GM19025 (cell line): ENCODE measurements around the gene IPMK.
"Not testable (repeated sequence)": the region's sequence is repeated elsewhere in the genome, so short reads cannot be mapped to it uniquely, and the experiment has no call there.

Source experiments
- ATAC-seq: cut with Tn5 transposase; IDR thresholded peaks from one replicate; pipeline ENCODE4 v1.9.1; 2021; ENCODE audit warnings: mild to moderate bottlenecking, low read depth, moderate library complexity; ENCODE audit not compliant: unreplicated experiment

Gene IPMK

DNA sequence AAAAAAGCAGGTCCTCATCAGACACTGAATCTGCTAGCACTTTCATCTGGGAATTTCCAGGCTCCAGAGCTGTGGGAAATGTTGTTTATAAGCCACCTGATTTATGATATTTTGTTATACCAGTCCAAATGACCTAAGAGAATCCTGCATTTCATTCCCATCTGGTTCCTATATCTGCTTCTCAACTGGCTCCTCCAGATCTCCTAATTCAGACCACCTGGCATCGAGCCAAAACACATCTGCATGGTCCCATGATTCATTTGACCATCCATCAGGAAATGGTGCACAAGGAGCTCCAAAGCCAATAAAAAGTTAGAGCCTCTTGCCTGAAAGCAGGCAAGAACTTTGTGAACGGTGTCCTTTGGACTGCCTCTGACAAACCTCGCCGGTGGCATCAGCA, 108.9 kb downstream of the IPMK start:
- ATAC-seq = no peak

- ATAC-seq = no peak
Observed at GRCh38 chr10:58157076-58157766, 110.5 kb downstream of the IPMK start.

DNA sequence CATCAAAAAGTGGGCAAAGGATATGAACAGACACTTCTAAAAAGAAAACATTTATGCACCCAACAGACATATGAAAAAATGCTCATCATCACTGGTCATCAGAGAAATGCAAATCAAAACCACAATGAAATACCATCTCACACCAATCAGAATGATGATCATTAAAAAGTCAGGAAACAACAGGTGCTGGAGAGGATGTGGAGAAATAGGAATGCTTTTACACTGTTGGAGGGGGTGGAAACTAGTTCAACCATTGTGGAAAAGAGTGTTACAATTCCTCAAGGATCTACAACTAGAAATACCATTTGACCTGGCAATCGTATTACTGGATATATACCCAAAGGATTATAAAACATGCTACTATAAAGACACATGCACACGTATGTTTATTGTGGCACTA, 111.8 kb downstream of the IPMK start:
- not testable (repeated sequence) for ATAC-seq

DNA sequence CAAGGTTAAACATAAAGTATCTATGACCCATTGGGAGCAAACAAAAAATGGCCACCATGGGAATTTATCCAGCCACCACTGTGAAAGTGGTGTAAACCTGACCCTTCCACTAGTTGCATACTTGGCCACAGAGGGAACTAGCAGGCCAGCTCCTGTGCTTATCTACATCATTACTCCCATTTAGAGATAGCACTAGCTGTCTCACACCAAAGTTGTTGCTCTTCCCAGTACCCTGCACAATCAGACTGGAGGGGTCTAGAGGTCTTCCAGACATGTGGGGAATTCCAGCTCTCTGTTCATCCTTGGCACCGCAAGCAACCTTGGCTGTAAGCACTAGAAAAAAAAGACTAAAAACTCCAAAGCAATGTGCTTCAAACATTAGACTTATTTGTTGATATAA, 113.9 kb downstream of the IPMK start:
- no peak for ATAC-seq

DNA sequence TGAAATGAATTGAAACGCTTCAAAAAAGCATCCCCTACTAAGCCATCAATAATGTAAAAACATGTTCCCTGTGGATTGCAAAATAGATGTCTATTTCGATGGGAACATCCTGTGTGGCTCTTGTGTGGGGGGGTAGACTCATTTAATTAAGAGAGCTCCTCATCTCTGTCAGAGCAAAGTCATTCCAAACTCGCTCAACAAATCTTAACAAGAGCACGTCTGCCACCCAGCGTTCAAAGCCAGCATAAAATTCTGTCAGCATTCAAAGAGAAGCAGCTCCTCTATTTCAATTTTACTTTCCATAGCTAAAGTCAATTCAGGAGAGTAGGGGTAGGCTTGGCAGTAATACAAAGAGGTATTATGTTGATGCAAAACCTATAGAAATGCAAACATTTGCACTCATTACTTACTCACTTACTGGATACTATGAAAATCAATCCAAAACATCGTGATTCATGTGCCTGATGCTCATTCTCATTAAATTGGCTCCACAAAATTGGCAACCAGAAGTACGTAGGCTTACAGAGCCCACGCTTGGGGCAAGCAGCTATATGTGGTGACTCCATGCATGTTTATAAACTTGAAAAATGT, 114.9 kb downstream of the IPMK start:
- ATAC-seq = no peak

DNA sequence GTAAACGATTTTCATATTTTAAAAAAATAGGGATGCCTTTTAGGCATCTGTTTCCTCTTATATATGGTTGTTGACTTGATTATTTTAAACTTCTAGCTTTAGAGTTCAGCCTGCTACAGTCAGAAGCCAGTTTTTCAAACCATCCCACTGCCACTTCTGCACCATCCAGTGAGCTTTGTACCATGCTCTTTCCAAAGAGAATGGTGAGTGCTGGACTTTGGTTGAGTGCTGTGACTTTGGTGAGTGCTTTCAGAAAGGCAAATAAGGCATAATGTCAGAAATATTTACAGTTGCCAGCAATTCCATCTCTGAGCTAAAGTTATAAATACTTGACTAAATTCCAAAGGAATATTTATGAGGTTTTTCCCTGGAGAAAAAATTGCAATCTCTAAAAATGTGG, 117.4 kb downstream of the IPMK start:
- ATAC-seq = no peak

GRCh38 chr10:58143944-58144343, 123.8 kb downstream of the IPMK start:
- no peak for ATAC-seq
